ENCODE data around the gene RTF2.
"Not testable (repeated sequence)": the region's sequence is repeated elsewhere in the genome, so short reads cannot be mapped to it uniquely, and the experiment has no call there.

The RTF2 gene

DNA sequence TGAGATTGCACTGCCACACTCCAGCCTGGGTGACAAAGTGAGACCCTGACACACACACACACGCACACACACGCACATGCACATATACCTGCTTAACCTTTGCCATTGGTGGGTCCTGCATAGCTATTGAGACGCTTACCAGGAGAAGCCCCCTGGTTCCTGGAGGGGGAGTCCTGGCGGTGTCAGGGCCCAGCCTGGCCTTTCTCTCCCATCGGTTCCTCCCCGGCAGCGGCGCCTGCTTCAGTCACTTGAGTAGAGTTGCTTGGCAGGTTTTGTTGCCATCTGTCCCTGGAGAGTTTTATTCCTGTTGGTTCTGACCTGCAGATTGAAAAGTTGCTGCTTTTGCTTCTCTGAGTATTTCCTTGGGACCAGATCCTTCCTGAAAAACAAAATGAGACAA, 35.5 kb downstream of the RTF2 start:
- FAIRE-seq = no peak

GRCh38 chr20:56504373-56505005, 36.1 kb downstream of the RTF2 start:
- no peak for FAIRE-seq

GRCh38 chr20:56506103-56506502, 37.7 kb downstream of the RTF2 start:
- no peak for FAIRE-seq

DNA sequence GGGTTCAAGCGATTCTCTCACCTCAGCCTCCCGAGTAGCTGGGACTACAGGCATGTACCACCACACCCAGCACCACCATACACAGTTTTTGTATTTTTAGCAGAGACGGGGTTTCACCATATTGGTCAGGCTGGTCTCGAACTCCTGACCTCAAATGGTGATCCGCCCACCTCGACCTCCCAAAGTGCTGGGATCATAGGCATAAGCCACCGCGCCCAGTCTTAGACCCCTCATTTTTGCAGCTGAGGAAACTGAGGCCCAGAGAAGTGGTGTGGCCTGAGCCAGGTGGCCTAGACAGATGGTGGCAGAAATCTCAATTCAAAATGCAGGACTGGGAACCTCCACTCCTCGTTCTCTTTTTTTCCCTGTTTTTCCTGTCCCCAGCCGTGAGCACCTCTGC, 43.5 kb downstream of the RTF2 start:
- FAIRE-seq = no peak

DNA sequence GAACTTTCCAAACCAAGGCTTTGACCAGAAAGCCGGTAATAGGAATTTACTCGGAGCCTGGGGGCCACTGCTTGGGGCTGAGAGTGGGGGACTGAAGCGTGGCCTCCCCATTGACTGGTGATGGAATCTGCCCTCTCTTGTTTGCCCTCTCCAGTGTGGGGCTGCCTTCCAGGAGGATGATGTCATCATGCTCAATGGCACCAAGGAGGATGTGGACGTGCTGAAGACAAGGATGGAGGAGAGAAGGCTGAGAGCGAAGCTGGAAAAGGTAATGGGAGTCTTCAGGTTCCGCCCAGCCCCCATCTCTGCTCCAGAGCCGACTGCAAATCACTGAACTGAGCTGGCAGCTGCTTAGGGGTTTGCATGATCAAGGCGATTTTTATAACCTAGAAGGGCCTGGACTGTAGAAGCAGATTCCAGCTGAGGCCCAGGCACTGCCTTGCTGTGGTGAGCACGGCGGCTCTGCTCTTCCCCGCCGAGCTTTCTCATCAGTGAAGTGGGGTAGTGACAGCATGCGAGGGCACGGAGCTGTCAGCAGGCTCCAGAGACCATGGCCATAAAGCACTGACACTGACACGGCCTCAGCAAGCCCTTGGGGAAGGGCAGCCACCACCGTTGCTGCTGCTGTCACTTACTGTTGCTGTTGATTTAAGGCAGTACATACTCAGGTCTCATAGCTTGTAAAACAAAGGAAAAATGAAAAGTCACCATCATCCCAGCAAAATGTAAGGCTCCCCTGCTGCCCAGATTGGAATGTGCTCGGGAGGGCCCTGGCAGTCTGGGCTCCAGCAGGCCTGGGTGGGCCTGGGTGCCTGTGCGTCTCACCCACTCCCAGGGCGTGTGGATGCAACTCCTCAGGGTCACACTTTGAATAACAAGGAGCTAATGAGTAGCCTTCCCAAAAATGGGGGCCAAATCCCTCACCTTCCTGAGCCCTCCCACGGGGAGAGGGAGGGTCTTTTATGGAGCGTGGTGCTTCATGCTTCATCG, 45.0 kb downstream of the RTF2 start:
- no peak for FAIRE-seq

DNA sequence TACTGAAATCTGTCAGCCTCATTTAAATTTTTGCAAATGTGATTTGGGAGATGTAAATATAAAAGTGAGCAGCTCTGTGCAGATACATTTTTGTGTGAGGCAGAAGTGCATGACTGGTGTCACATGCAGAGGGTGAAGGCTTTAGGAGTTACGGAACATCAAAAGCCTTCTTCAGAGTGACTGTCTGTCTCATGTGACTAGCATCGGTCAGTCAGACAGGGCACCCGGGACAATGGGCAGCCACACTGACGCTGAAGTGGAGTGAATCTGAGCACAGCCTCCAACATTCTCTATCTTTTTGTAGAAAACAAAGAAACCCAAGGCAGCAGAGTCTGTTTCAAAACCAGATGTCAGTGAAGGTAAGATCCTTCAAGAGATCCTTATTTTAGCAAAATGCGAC, 48.2 kb downstream of the RTF2 start:
- FAIRE-seq = no peak

DNA sequence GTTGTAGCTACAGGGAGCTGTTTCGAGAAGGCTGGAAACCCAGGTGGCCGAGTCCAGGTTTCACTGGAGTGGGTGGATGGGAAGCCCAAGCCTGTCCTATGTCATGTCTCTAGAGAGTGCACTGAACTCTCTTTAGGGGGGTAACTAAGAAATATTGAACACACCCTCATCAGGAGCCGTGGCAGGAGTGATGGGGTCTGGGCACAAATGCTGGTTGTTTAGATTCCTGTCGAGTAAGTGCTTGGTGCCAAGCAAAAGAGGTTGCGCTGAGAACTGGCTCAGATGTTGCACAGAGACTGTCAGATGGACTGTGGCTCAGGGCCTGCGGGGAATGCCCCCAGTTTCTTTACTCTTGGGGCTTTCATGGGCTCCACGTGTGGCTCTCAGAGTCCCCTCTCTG, 48.8 kb downstream of the RTF2 start:
- no peak for FAIRE-seq

GRCh38 chr20:56517641-56518040, 49.2 kb downstream of the RTF2 start:
- no peak for FAIRE-seq

DNA sequence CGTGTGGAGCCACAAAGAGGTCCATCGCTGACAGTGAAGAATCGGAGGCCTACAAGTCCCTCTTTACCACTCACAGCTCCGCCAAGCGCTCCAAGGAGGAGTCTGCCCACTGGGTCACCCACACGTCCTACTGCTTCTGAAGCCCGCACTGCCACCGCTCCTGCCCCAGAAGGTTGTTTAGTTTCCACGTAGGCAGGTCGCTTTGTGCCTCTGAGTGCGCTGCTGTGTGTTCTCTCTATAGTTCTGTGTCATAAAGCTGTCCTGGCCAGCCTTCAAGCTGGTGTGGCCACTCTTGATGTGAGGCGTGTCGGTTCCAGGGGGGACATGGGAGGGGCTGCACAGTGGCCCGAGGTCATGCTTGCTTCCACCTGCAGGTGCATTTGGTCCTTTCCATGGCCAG, 49.7 kb downstream of the RTF2 start:
- FAIRE-seq = no peak

- FAIRE-seq = no peak
Observed at GRCh38 chr20:56518721-56519398, 50.4 kb downstream of the RTF2 start.

DNA sequence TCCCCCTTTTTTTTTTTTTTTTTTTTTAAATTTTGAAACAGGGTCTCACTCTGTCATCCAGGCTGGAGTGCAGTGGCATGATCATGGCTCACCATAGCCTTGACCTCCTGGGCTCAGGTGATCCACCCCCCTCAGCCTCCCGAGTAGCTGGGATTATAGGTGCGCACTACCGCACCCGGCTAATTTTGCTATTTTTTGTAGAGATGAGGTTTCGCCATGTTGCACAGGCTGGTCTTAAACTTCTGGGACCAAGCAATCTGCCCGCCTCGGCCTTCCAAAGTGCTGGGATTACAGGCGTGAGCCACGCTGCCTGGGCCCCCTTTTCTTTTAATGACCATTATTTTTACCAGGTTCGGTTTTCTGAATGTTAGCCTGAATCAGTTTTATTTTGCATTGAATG, 51.1 kb downstream of the RTF2 start:
- FAIRE-seq = no peak

- no peak for FAIRE-seq
Observed at GRCh38 chr20:56520180-56520579, 51.8 kb downstream of the RTF2 start.

DNA sequence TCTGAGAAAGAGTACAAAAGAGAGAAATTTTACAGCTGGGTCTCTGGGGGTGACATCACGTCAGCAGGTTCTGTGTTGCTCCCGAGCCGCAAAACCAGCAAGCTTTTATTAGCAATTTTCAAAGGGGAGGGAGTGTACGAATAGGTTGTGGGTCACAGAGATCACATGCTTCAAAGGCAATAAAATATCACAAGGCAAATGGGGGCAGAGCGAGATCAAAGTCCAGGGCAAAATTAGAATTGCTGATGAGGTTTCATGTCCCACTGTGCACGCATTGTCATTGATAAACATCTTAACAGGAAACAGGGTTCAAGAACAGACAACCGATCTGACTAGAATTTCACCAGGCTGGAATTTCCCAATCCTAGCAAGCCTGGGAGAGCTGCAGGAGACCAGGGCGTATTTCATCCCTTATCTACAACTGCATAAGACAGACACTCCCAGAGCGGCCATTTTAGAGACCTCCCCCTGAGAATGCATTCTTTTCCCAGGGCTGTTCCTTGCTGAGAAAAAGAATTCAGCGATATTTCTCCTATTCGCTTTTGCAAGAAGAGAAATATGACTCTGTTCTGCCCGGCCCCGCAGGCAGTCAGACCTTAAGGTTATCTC, 52.4 kb downstream of the RTF2 start:
- FAIRE-seq = not testable (repeated sequence)

GRCh38 chr20:56522311-56522710, 53.9 kb downstream of the RTF2 start:
- FAIRE-seq = no peak

- not testable (repeated sequence) for FAIRE-seq
Observed at GRCh38 chr20:56524444-56524843, 56.0 kb downstream of the RTF2 start, which contains the start of gene FAM209A. FAM209A (plus strand) TSS chr20:56524744; CDS start chr20:56524809, 65 bp downstream.

DNA sequence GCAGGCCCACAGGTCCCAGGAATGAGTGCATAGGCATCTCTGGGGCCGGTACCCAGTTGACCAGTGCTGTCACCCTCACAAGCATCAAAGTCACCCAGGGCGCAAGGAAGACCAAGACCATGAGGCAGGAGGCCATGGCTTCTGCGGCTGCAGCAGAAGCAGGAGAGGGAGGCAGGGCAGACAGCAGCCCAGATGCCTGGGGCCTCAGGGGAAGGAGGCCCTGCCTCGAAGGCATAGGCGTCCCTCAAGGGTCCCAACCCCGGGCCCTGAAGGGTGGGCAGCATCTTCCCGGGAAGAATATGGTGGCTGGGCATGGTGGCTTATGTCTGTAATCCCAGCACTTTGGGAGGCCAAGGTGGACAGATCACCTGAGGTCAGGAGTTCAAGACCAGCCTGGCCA, 59.1 kb downstream of the RTF2 start:
- no peak for FAIRE-seq

- FAIRE-seq = not testable (repeated sequence)
Observed at GRCh38 chr20:56532946-56533345, 64.5 kb downstream of the RTF2 start, which contains the start of gene FAM209B. FAM209B (plus strand) TSS chr20:56533246; CDS start chr20:56533342, 96 bp downstream.

DNA sequence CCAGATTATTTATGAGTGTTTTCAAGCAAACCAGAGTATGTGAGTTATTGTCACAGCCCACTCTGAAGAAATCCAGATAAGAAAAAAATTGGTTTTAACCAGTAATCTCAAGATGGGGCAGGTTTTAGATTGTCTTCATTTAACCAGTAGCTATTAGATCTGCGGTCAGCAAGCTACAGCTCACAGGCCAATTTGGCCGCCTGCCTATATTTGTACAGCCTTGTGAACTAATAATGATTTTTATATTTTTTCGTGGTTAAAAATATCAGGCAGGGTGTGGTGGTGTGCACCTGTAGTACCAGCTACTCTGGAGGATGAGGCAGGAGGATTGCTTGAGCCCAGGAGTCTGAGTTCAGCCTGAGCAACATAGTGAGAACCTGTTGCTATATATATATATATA, 69.6 kb downstream of the RTF2 start:
- FAIRE-seq = no peak

GRCh38 chr20:56540415-56540814, 72.0 kb downstream of the RTF2 start:
- no peak for FAIRE-seq

DNA sequence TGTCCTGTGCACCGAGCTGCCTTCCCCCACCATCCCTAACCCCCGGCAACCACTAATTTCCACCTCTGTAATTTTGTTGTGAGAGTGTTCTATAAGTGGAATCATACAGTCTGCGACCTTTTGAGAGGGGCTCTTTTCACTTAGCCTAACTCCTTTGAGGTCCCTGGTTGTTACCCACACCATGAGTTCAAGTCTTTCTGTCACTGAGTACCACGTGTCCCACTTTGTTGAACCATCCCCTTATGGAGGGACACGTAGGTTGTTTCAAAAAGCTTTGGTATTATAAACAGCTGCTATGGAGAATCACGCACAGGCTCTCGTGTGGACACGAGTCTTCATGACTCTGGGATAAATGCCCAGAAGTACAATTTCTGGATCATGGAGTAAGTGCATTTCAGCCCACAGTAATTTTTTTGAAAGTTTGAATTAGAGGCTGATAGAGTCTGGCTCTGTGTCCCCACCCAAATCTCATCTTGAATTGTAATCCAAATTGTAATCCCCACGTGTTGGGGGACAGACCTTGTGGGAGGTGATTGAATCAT, 74.1 kb downstream of the RTF2 start:
- no peak for FAIRE-seq

- no peak for FAIRE-seq
Observed at GRCh38 chr20:56551571-56551970, 83.1 kb downstream of the RTF2 start.

DNA sequence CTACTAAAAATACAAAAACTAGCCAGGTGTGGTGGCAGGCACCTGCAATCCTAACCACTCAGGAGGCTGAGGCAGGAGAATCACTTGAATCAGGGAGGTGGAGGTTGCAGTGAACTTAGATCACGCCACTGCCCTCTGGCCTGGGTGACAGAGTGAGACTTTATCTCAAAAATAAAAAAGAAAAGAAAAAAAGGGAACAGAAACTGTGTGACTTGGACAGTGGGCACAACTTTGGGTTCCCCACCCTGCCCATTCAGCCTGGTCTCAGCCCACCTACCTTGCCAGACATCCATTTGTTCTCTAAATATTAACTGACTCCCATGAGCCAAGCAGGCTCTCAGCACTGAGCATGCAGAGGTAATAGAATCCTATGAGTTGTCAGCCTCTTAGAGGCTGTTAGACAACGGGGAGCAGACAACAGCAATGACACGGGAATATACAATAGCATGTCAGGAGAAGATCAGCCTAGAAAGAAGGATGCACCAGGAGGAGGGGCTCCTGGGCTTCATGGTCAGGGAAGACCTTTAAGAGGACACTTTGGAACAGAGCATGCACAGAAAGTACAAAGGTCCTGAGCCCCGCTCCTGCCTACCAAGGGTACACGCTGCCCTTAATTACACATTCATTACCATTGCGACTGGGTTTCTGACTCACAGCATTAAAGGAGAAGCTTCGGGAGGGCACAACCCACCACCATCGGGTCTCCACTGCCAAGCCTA, 84.6 kb downstream of the RTF2 start:
- FAIRE-seq = no peak

All from endometrium (tissue), 2 donors.